ENCODE measurements around the gene SLC27A1.
"Not testable (repeated sequence)": the region's sequence is repeated elsewhere in the genome, so short reads cannot be mapped to it uniquely, and the experiment has no call there.

Gene SLC27A1

GRCh38 chr19:17487284-17488121 lies 17.2 kb downstream of the SLC27A1 start:
- no peak for DNase-seq

DNA sequence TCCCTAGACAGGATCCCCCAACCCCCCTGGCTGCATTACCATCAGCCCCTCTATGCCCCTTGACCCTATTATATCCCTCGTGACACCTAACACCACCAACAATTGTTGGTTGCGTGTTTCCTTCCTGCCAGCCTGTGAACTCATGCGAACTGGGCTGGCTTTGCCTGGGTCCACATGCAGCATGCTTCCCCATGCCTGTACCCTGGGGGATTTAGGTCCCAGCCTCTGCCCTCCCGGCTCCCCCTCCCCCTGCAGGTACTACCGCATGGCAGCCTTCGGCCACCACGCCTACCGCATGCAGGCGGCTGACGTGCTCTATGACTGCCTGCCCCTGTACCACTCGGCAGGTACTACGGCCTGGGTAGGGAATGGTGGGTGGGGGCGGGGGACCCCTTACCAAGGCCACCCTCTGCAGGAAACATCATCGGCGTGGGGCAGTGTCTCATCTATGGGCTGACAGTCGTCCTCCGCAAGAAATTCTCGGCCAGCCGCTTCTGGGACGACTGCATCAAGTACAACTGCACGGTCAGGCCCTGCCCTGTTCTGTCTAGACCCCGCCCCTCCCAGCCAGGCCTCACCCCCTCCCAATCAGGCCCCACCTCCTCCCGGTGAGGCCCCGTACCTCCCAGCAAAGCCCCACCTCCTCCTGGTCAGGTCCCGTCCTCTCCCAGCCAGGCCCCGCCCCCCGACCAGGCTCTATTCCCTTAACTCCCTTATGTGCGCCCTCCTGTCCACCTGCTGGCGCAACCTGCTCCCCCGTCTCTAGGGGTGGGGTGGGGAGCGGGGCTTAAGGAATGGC lies 18.5 kb downstream of the SLC27A1 start:
- DNase-seq, result no peak

GRCh38 chr19:17489392-17490030 lies 19.2 kb downstream of the SLC27A1 start:
- no peak for DNase-seq

DNA sequence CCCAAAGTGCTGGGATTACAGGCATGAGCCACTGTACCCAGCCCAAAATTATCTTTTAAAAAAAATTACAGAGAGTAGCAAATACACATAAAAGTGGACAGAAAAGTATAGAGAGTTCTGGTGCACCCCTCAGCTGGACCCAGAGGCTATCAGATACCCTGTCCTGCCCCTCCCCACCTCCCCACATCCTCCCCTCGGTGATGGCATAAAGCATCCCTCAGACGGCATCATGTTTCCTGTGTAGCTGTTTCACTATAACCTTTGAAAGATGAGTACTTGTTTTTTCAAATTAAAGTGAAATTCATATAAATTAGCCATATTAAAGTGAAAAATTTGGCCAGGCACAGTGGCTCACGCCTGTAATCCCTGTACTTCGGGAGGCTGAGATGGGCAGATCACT lies 20.1 kb downstream of the SLC27A1 start:
- no peak for DNase-seq

GRCh38 chr19:17491287-17491686 lies 21.0 kb downstream of the SLC27A1 start:
- no peak for DNase-seq

DNA sequence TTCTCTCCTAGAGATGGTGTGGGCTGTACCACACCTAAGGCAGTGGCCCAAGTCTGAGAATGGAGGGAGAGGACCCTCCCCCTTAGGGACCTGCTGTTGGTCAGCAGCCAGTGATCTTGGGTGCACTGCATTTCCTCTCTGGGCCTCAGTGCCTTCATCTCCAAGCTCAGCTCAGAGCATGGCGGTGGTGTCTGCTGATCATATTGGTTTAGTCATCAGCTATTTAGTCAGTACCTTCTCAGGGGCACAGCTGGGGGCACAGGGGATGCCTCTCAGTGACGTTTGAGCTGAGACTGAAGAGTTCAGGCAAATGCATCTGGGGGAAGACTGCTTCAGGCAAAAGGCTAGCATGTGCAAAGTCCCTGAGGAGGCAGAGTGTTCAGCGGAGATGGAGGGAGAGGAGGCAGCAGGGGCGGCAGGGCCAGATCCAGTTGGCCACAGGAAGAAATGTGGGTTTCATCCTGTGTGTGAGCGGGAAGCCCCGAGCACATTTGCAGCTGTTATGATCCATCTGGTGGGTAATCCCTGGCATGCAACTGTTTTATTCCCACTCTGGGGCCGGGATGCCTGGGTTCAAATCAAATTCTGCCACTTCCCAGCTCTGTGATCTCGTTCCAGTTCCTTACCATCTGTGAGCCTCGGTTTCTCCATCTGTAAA lies 25.4 kb downstream of the SLC27A1 start:
- DNase-seq, result no peak

GRCh38 chr19:17496337-17496997 lies 26.1 kb downstream of the SLC27A1 start:
- peak; percentile 66 for DNase-seq

GRCh38 chr19:17497149-17497798 lies 26.9 kb downstream of the SLC27A1 start:
- DNase-seq, result no peak

DNA sequence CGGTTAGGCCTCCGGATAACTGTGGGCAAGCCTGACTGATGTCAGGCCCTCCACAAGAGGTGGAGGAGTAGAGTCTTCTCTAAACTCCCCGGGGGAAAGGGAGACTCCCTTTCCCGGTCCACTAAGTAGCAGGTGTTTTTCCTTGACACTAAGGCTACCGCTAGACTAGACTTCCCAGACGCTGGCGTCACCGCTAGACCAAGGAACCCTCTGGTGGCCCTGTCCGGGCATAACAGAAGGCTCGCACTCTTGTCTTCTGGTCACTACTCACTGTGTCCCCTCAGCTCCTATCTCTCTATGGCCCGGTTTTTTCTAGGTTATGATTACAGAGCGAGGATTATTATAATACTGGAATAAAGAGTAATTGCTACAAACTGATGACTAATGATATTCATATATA lies 28.7 kb downstream of the SLC27A1 start:
- not testable (repeated sequence) for DNase-seq

GRCh38 chr19:17499648-17500446 lies 29.5 kb downstream of the SLC27A1 start:
- peak; percentile 11 for DNase-seq

- no peak for DNase-seq
These were observed 30.3 kb downstream of the SLC27A1 start for GRCh38 chr19:17500447-17501198.

DNA sequence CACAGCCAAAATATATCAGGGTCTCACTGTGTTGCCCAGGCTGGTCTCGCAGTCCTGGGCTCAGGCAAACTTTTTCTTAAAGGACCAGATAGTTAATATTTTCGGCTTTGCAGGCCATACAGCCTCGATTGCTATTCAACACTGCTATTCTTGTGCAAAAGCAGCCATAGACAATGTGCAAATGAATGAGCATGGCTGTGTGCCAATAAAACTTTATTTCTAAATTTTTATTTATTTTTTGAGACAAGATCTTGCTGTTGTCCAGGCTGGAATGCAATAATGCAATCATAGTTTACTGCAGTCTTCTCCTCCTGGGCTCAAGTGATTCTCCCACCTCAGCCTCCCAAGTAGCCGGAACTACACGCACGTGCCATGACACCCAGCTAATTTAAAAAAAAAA lies 32.9 kb downstream of the SLC27A1 start:
- DNase-seq, result no peak

DNA sequence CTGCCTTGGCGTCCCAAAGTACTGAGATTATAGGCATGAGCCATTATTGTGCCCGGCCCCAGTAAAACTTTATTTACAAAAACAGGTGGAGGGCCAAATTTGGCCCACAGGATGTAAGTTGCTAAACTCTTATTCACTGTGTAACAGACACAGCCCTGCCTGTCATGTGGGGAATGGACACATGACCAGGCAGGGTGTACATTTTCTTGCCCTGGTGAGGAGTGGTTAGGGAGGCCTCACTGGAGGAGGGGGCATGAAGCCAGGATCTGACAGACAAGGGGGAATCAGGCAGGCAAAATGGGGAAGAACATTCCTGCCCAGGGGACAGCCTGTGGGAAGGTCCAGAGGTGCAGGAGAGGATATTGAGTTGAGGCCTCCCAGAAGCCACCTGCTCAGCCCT lies 33.7 kb downstream of the SLC27A1 start:
- no peak for DNase-seq

DNA sequence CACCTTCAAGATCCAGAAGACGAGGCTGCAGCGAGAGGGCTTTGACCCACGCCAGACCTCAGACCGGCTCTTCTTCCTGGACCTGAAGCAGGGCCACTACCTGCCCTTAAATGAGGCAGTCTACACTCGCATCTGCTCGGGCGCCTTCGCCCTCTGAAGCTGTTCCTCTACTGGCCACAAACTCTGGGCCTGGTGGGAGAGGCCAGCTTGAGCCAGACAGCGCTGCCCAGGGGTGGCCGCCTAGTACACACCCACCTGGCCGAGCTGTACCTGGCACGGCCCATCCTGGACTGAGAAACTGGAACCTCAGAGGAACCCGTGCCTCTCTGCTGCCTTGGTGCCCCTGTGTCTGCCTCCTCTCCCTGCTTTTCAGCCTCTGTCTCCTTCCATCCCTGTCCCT lies 34.1 kb downstream of the SLC27A1 start:
- no peak for DNase-seq

DNA sequence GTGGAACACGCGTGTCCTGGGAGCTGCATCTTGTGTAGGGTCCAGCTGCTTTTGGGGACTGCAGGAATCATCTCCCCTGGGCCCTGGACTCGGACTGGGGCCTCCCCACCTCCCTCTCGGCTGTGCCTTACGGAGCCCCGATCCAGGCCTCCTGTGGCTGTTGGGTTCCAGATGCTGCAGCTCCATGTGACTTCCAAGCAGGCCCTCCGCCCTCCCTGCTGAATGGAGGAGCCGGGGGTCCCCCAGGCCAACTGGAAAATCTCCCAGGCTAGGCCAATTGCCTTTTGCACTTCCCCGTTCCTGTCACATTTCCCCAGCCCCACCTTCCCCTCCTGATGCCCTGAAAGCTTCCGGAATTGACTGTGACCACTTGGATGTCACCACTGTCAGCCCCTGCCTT lies 34.9 kb downstream of the SLC27A1 start:
- no peak for DNase-seq

GRCh38 chr19:17506745-17507144 lies 36.4 kb downstream of the SLC27A1 start:
- DNase-seq, result no peak

DNA sequence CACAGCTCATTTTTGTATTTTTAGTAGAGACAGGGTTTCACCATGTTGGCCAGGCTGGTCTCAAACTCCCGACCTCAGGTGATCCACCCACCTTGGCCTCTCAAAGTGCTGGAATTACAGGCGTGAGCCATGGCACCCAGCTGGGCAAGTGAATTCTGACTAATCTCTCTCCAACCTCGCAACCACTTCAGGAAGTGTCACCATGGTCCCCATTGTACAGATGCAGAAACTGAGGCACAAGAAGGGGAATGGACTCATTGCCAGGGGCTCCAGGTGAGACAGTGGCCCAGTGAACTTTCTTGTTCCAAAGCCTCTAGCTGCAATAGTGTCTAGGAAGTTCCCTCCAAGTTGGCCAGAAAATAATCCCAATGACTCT lies 38.2 kb downstream of the SLC27A1 start:
- not testable (repeated sequence) for DNase-seq

DNA sequence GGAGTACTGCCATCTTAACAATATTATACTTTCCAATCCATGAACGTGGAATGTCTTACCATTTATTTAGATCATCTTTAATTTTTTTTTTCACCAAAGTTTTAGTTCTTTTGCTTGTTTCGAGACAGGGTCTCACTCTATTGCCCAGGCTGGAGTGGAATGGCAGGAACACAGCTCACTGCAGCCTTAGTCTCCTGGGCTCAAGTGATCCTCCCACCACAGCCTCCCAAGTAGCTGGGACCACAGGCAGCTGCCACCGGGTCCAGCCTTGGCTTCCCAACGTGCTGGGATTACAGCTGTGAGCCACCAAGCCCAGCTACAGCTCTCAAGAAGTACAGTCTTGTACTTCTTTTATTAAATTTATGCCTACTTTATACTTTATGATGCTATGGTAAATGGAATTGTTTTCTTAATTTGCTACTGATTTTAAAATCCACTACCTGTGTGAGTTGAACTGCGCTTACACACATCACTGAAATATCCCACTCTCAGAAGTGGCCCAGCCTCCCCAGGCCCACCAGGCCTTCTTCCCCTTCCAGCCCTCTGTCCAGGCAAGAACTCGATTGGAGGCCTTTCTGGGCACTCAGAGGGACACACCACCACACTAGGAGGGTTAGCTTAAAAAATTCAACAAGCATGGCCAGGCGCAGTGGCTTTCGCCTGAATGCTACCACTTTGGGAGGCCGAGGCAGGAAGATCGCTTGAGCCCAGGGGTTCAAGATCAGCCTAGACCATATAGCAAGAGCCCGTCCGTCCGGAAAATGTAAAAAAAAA lies 40.1 kb downstream of the SLC27A1 start:
- DNase-seq, result no peak

- DNase-seq, result peak; percentile 76
These were observed 41.6 kb downstream of the SLC27A1 start for GRCh38 chr19:17511724-17512573.

Measured in NCI-H1092 treated with DMSO at 0.1 percent for 48 hours (cell line).